Thymus (tissue), 11 donors: Measurements from ENCODE around the gene FERD3L. TPM values are rescaled to one million over a fixed set of nuclear protein-coding genes. Genes with fewer than 3 reads are reported as not detected.
A peak's percentile ranks its signal among the peaks of the same experiment; 100 is the strongest.

Source experiments
- DNase-seq, 9 donors: peaks; one replicate each; pipeline ENCODE4 v3.0.0-alpha.2; 2013; ENCODE audit warnings: low spot score in 9 of 9, low read depth in 6 of 9, missing footprints in 1 of 9
- H3K27ac ChIP-seq, 2 donors: one replicate each; pipeline ENCODE4 v1.5.1; 2013; ENCODE audit warnings: control low read depth in 1 of 2, low read depth in 1 of 2, low read length in 1 of 2, mild to moderate bottlenecking in 1 of 2, moderate library complexity in 1 of 2
- H3K27me3 ChIP-seq, 2 donors: one replicate each; pipeline ENCODE4 v1.5.1; 2013; ENCODE audit warnings: low read length in 1 of 2; ENCODE audit not compliant: control insufficient read depth in 2 of 2, insufficient read depth in 1 of 2
- H3K36me3 ChIP-seq, 2 donors: one replicate each; pipeline ENCODE4 v1.5.1; 2013; ENCODE audit warnings: low read length in 1 of 2, mild to moderate bottlenecking in 1 of 2, moderate library complexity in 1 of 2; ENCODE audit not compliant: control insufficient read depth in 2 of 2, insufficient read depth in 2 of 2
- H3K4me1 ChIP-seq, 2 donors: one replicate each; pipeline ENCODE4 v1.5.1; 2013; ENCODE audit warnings: low read length in 2 of 2; ENCODE audit not compliant: control insufficient read depth in 2 of 2, insufficient read depth in 2 of 2
- H3K4me3 ChIP-seq, 2 donors: one replicate each; pipeline ENCODE4 v1.5.1; 2013; ENCODE audit warnings: low read length in 2 of 2, control low read depth in 1 of 2, mild to moderate bottlenecking in 1 of 2
- H3K9me3 ChIP-seq, 2 donors: one replicate each; pipeline ENCODE4 v1.5.1; 2013; ENCODE audit warnings: low read length in 1 of 2, mild to moderate bottlenecking in 1 of 2; ENCODE audit not compliant: control insufficient read depth in 2 of 2, insufficient read depth in 1 of 2
- WGBS: extraction: QIAGEN DNeasy Blood & Tissue Kit; methylation state at CpG from one replicate; pipeline ENCODE4 v1.1.7; 2013; 5-methylcytosine and 5-hydroxymethylcytosine counted together
- polyA plus RNA-seq: library from polyadenylated mRNA; stranded (reverse); fragments of 200-250 nt; gene quantifications from one replicate; pipeline ENCODE4 v1.2.3, GENCODE V29; 2013
- total RNA-seq: library from RNA; stranded (reverse); fragments of 120-200 nt; gene quantifications from one replicate; pipeline ENCODE4 v1.2.4, GENCODE V29; 2013
- donor health status: healthy.

FERD3L gene
- total and polyA plus RNA-seq, 2 donors, result not detected

GRCh38 chr7:19118636-19119371 is 26.4 kb downstream of the FERD3L start:
- Histone ChIP-seq H3K9me3 (no peaks in the 10 kb centered on the region), H3K27ac (no peak overlapping the region), H3K4me1 (peaks cover 0 to 4% of the 10 kb centered on the region in 2 donors), H3K36me3 (no peaks in the 10 kb centered on the region), H3K27me3 (peaks cover 51 to 75% of the 10 kb centered on the region in 2 donors), H3K4me3 (no peak overlapping the region)
- WGBS, result 8% methylated on average over 28 of the region's 28 CpGs
- DNase-seq, result no peak

- 3% methylated on average over 51 of the region's 51 CpGs for WGBS
- peaks cover 0 to 4% of the 10 kb centered on the region in 2 donors for H3K4me1 ChIP-seq
- H3K36me3 ChIP-seq, result no peaks in the 10 kb centered on the region
- H3K4me3 ChIP-seq, result peak overlapping the region in 1 of 2 donors; percentile 43
- no peak for DNase-seq
- peaks cover 56 to 83% of the 10 kb centered on the region in 2 donors for H3K27me3 ChIP-seq
- no peaks in the 10 kb centered on the region for H3K9me3 ChIP-seq
- H3K27ac ChIP-seq, result no peak overlapping the region
Observed at GRCh38 chr7:19117870-19118608, 27.2 kb downstream of the FERD3L start.

DNA sequence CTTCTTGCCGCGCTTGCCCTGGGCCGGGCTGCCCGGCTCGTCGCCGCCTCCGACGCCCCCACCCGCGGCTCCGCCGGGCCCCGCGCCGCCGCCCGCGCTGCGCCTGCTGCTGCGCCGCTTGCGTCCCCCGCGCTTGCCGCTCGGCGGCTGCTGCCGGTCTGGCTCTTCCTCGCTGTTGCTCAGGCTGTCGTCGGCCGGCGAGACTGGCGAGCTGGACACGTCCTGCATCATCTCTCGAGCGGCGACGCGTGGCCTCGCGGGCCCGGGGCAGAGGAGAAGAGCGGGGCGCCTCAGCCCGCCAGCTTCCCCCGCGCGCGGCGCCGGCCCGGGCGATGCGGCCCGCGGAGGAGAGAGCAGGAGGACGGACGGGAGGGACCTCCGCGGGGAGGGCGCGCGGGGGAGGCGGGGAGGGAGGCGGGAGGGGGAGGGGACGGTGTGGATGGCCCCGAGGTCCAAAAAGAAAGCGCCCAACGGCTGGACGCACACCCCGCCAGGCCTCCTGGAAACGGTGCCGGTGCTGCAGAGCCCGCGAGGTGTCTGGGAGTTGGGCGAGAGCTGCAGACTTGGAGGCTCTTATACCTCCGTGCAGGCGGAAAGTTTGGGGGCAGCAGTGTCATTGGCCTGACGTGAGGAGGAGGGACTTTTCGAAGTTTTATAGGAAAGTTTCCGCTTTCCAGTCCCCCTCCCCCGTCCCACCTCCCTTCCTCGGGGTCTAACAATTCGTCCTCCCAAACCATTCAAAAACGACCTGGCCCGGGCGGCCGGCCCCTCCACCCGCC is 27.9 kb downstream of the FERD3L start, which contains the start of gene TWIST1:
TWIST1 (minus strand) TSS at position 546 of the 779 bp plus-strand sequence; CDS start at position 231, 315 bp downstream.
- no peak within 1 kb of the TSS for H3K27ac ChIP-seq
- peaks cover 63 to 91% of the 10 kb centered on the region in 2 donors for H3K27me3 ChIP-seq

DNA sequence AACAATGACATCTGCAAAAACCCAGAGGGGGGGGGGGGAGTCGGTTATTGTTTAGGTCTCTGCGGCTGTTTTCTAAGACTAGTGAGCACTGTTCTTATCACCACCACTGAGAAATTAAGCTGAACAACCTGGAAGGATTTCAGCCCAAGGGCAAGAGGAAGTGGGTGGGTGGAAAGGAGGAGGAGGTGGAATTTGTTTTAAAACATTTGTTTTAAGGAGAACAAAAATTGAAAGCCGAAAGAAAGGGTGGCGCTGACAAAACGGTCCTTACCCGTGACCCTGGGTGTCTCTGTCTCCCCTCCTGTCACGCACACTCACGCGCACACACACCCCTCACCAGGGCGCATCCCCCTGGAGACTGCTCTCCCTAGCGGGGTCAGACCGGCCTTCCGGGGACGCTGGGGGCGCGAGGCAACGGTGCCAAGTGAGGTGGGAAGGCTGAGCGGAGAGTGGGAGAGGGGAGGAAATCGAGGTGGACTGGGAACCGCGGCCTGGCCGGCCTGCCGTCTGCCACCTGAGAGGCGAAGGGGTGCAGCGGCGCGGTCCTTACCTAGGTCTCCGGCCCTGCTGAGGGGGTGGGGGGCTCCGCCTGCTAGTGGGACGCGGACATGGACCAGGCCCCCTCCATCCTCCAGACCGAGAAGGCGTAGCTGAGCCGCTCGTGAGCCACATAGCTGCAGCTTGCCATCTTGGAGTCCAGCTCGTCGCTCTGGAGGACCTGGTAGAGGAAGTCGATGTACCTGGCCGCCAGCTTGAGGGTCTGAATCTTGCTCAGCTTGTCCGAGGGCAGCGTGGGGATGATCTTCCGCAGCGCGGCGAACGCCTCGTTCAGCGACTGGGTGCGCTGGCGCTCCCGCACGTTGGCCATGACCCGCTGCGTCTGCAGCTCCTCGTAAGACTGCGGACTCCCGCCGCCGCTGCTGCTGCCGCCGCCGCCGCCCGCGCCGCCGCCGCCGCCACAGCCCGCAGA is 28.8 kb downstream of the FERD3L start:
- Histone ChIP-seq H3K27me3 (peaks cover 72 to 97% of the 10 kb centered on the region in 2 donors), H3K36me3 (no peaks in the 10 kb centered on the region), H3K27ac (no peak overlapping the region), H3K4me3 (peak overlapping the region; percentile 24 to 43), H3K4me1 (peaks cover 0 to 7% of the 10 kb centered on the region in 2 donors), H3K9me3 (no peaks in the 10 kb centered on the region)
- WGBS, result 2% methylated on average over 70 of the region's 70 CpGs
- DNase-seq, result no peak

More for the DNA sequence above, 27.9 kb downstream of the FERD3L start, which contains the start of gene TWIST1:
- DNase-seq, result no peak
- H3K36me3 ChIP-seq, result no peaks in the 10 kb centered on the region
- H3K4me3 ChIP-seq, result peak within 1 kb of the TSS; percentile 24 to 43
- H3K4me1 ChIP-seq, result peaks cover 0 to 7% of the 10 kb centered on the region in 2 donors
- no peaks in the 10 kb centered on the region for H3K9me3 ChIP-seq
- whole genome bisulfite sequencing, result 1% methylated on average over 91 of the region's 91 CpGs

GRCh38 chr7:19114551-19114855 is 30.7 kb downstream of the FERD3L start:
- H3K4me3 ChIP-seq, result no peak overlapping the region
- no peak for DNase-seq
- peaks cover 76 to 98% of the 10 kb centered on the region in 2 donors for H3K27me3 ChIP-seq
- no peaks in the 10 kb centered on the region for H3K36me3 ChIP-seq
- 27% methylated on average over 2 of the region's 2 CpGs for WGBS
- no peak overlapping the region for H3K27ac ChIP-seq
- H3K4me1 ChIP-seq, result peaks cover 0 to 7% of the 10 kb centered on the region in 2 donors
- H3K9me3 ChIP-seq, result no peaks in the 10 kb centered on the region

GRCh38 chr7:19113855-19114550 is 31.2 kb downstream of the FERD3L start:
- H3K4me3 ChIP-seq, result no peak overlapping the region
- H3K36me3 ChIP-seq, result no peaks in the 10 kb centered on the region
- no peak for DNase-seq
- H3K9me3 ChIP-seq, result no peaks in the 10 kb centered on the region
- peaks cover 76 to 98% of the 10 kb centered on the region in 2 donors for H3K27me3 ChIP-seq
- peaks cover 0 to 7% of the 10 kb centered on the region in 2 donors for H3K4me1 ChIP-seq
- 31% methylated on average over 3 of the region's 3 CpGs for WGBS
- H3K27ac ChIP-seq, result no peak overlapping the region

- WGBS, result 9% methylated on average over 4 of the region's 4 CpGs
Observed at GRCh38 chr7:19113002-19113350, 32.2 kb downstream of the FERD3L start.

More at GRCh38 chr7:19113002-19113350, 32.2 kb downstream of the FERD3L start:
- H3K27me3 ChIP-seq, result peaks cover 76 to 98% of the 10 kb centered on the region in 2 donors
- H3K36me3 ChIP-seq, result no peaks in the 10 kb centered on the region
- H3K4me1 ChIP-seq, result peaks cover 0 to 4% of the 10 kb centered on the region in 2 donors
- no peaks in the 10 kb centered on the region for H3K9me3 ChIP-seq
- no peak overlapping the region for H3K27ac ChIP-seq
- DNase-seq, result no peak
- no peak overlapping the region for H3K4me3 ChIP-seq
